Naive thymus-derived CD8-positive, alpha-beta T cell (primary cell): Measurements from ENCODE around the gene ERC2. TPM values are rescaled to one million over a fixed set of nuclear protein-coding genes. Genes with fewer than 3 reads are reported as not detected.

Source experiments
- ATAC-seq, 2 donors: fragments of 150-1000 bp; cut with Tn5 transposase in 1 of 2; sonication (Bioruptor Pico), chemical (Tn5 transposase) in 1 of 2; 1 replicate in 1 of 2; 2 replicates in 1 of 2; pipeline ENCODE4 v1.10.0; 2021; ENCODE audit warnings: mild to moderate bottlenecking in 2 of 2, moderate library complexity in 2 of 2
- POLR2A ChIA-PET: fragments of 350-600 bp; sonication (Branson Sonifier 250); formaldehyde crosslinking; loops from one replicate; lab custom pipeline; 2021; ENCODE audit warnings: antibody characterized with exemption; lab: Charles Lee
- DNase-seq, 10 donors: peaks; one replicate each; pipeline versions ENCODE4 v3.0.0 to v3.0.0-alpha.2; 2020 to 2022
- H3K27ac Mint-ChIP-seq, 10 donors: one replicate each; pipeline ENCODE4 v1.8.0; 2020 to 2022; ENCODE audit warnings: mild to moderate bottlenecking in 10 of 10, mixed read lengths in 10 of 10, moderate library complexity in 4 of 10, inconsistent platforms in 1 of 10
- H3K27me3 Mint-ChIP-seq, 5 donors: one replicate each; pipeline ENCODE4 v1.8.0; 2021 to 2022; ENCODE audit warnings: mixed read lengths in 5 of 5
- H3K36me3 Mint-ChIP-seq, 3 donors: one replicate each; pipeline ENCODE4 v1.8.0; 2020 to 2022; ENCODE audit warnings: mixed read lengths in 3 of 3, mild to moderate bottlenecking in 2 of 3, inconsistent platforms in 1 of 3
- H3K4me1 Mint-ChIP-seq, 4 donors: one replicate each; pipeline ENCODE4 v1.8.0; 2021 to 2022; ENCODE audit warnings: mixed read lengths in 4 of 4
- H3K4me3 Mint-ChIP-seq, 10 donors: one replicate each; pipeline ENCODE4 v1.8.0; 2020 to 2022; ENCODE audit warnings: mild to moderate bottlenecking in 10 of 10, mixed read lengths in 10 of 10, moderate library complexity in 6 of 10, inconsistent platforms in 1 of 10
- H3K9me3 Mint-ChIP-seq, 9 donors: one replicate each; pipeline ENCODE4 v1.8.0; 2020 to 2022; ENCODE audit warnings: mixed read lengths in 9 of 9, mild to moderate bottlenecking in 3 of 9, inconsistent platforms in 1 of 9, moderate library complexity in 1 of 9
- polyA plus RNA-seq, 3 donors: library from polyadenylated mRNA; unstranded; fragments of 300-500 nt; fragmentation: Illumina TruSeq; gene quantifications; one replicate each; pipeline ENCODE4 v1.2.3, GENCODE V29; 2021
- total RNA-seq, 8 experiments: library from RNA in 2 of 8; stranded (reverse) in 2 of 8; gene quantifications; one replicate each; pipeline ENCODE4 v1.2.3 and lab custom pipeline; 2021 to 2026

The ERC2 gene
- total and polyA plus RNA-seq, 5 experiments from 2014 or later = 0.05 to 0.29 TPM; not detected in 3

DNA sequence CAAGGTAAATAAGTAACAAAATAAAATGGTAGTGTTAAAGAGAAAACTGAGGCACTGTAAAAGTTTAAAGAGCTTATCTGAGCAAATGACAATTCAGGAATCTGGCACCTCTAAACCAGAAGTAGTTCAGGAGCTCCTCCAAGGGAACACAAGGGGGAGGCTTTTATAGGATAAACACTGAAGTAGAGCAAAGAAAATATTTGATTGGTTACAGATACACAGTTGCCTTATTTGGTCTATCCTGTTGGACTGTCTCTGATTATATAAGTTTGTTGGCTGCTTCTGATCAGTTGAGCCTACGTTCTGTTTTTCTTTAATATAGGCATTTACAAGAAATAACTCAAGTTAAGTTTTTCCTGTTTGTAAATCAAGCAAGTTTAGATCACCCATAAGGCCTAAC is 146.9 kb downstream of the ERC2 start:
- Mint-ChIP-seq H3K36me3 (no peaks in the 10 kb centered on the region), H3K4me3 (no peak overlapping the region), H3K27me3 (peaks cover 0 to 10% (median 4%) of the 10 kb centered on the region in 5 donors), H3K9me3 (no peaks in the 10 kb centered on the region), H3K27ac (no peak overlapping the region), H3K4me1 (peaks cover 0 to 11% (median 0%) of the 10 kb centered on the region in 4 donors)
- DNase-seq (no peak), ATAC-seq (no peak)
- POLR2A ChIA-PET = no interaction called here

- Mint-ChIP-seq H3K27me3 (peaks cover 0 to 10% (median 3%) of the 10 kb centered on the region in 5 donors), H3K4me3 (no peak overlapping the region), H3K27ac (no peak overlapping the region), H3K36me3 (no peaks in the 10 kb centered on the region), H3K4me1 (peaks cover 0 to 11% (median 0%) of the 10 kb centered on the region in 4 donors), H3K9me3 (no peaks in the 10 kb centered on the region)
- ATAC-seq (no peak), DNase-seq (no peak)
- POLR2A ChIA-PET = no interaction called here
These were observed 147.4 kb downstream of the ERC2 start for GRCh38 chr3:56320883-56321282.

- Mint-ChIP-seq H3K9me3 (no peaks in the 10 kb centered on the region), H3K4me1 (peaks cover 0 to 11% (median 0%) of the 10 kb centered on the region in 4 donors), H3K27me3 (peaks cover 0 to 4% (median 1%) of the 10 kb centered on the region in 5 donors), H3K36me3 (no peaks in the 10 kb centered on the region), H3K27ac (no peak overlapping the region), H3K4me3 (no peak overlapping the region)
- DNase-seq = no peak
- no peak for ATAC-seq
- POLR2A ChIA-PET = no interaction called here
These were observed 149.4 kb downstream of the ERC2 start for GRCh38 chr3:56318891-56319290.

GRCh38 chr3:56316944-56317343 is 151.3 kb downstream of the ERC2 start:
- H3K4me1 Mint-ChIP-seq = peaks cover 0 to 11% (median 0%) of the 10 kb centered on the region in 4 donors
- no peaks in the 10 kb centered on the region for H3K36me3 Mint-ChIP-seq
- POLR2A ChIA-PET = no interaction called here
- H3K27ac Mint-ChIP-seq = no peak overlapping the region
- no peak for DNase-seq
- peaks cover 0 to 4% (median 2%) of the 10 kb centered on the region in 5 donors for H3K27me3 Mint-ChIP-seq
- no peaks in the 10 kb centered on the region for H3K9me3 Mint-ChIP-seq
- ATAC-seq = no peak
- no peak overlapping the region for H3K4me3 Mint-ChIP-seq

- no peaks in the 10 kb centered on the region for H3K36me3 Mint-ChIP-seq
- no peaks in the 10 kb centered on the region for H3K4me1 Mint-ChIP-seq
- H3K9me3 Mint-ChIP-seq = no peaks in the 10 kb centered on the region
- H3K27ac Mint-ChIP-seq = no peak overlapping the region
- no peak for ATAC-seq
- no peak overlapping the region for H3K4me3 Mint-ChIP-seq
- POLR2A ChIA-PET = no interaction called here
- DNase-seq = no peak
- H3K27me3 Mint-ChIP-seq = peaks cover 0 to 4% (median 4%) of the 10 kb centered on the region in 5 donors
These were observed 153.4 kb downstream of the ERC2 start for GRCh38 chr3:56314842-56315241.

DNA sequence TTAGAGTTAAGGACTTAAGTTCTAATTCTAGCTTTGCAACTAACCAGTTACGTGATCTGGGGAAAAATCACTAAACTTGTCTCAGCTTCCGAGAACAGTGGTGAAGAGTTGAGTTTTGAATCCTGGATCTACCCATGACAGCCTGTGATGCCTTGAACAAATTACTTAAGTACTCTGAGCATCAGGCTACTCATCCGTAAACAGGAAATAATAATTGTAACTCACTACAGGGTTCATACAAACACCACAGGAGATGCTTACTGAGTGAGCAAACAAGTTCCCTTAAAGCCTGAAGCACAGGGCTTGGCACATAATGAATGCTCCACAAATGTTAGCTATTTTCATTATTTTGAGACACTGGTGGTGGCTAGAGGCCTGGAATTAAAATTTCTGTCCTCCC is 158.8 kb downstream of the ERC2 start:
- Mint-ChIP-seq H3K4me3 (no peak overlapping the region), H3K4me1 (no peaks in the 10 kb centered on the region), H3K36me3 (no peaks in the 10 kb centered on the region), H3K9me3 (no peaks in the 10 kb centered on the region), H3K27ac (no peak overlapping the region), H3K27me3 (peaks cover 0 to 4% (median 3%) of the 10 kb centered on the region in 5 donors)
- no peak for ATAC-seq
- no peak for DNase-seq
- POLR2A ChIA-PET = no interaction called here

DNA sequence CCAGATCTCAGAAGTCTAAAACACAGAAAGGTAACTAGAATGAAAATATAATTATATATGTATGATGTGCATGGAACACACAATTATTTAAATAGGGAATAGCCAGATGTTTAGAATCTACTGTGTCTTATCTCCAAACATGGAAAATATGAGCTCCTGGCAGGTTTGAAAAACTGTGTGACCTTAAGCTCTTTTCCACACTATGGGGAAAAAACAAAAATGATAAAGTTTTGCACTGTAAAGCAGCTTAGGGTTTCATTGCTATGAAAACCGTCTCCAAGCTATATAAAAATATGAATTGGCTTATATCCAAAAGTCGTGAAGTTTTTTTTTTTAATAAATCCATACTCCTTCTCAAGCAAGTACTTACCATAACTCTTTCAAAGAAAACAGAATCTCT is 159.8 kb downstream of the ERC2 start:
- no peak overlapping the region for H3K4me3 Mint-ChIP-seq
- POLR2A ChIA-PET = no interaction called here
- no peaks in the 10 kb centered on the region for H3K36me3 Mint-ChIP-seq
- ATAC-seq (no peak), DNase-seq (no peak)
- peaks cover 2 to 4% (median 3%) of the 10 kb centered on the region in 5 donors for H3K27me3 Mint-ChIP-seq
- H3K27ac Mint-ChIP-seq = no peak overlapping the region
- H3K9me3 Mint-ChIP-seq = no peaks in the 10 kb centered on the region
- H3K4me1 Mint-ChIP-seq = no peaks in the 10 kb centered on the region

DNA sequence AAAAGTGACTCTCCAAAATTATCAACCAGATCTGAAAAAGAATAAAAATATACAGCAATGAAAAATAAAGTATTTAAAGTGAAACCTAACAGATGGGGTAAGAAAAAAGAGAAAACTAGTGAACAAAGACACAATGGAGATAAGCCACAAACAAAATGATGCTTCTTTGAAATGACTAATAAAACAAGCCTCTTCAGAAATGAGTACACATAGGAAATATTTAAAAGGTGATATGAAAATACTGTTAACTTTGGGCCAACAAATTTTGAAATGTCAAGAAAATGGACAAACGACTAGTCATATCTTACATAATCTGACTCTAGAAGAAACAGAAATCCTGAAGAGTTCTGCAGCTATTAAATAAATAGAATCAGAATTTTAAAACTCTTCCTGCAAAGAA is 164.2 kb downstream of the ERC2 start:
- ATAC-seq (no peak), DNase-seq (no peak)
- Mint-ChIP-seq H3K27me3 (peaks cover 8 to 20% (median 12%) of the 10 kb centered on the region in 5 donors), H3K36me3 (no peaks in the 10 kb centered on the region), H3K4me3 (no peak overlapping the region), H3K4me1 (no peaks in the 10 kb centered on the region), H3K9me3 (peaks cover 0 to 8% (median 0%) of the 10 kb centered on the region in 9 donors), H3K27ac (no peak overlapping the region)
- POLR2A ChIA-PET = no interaction called here

- POLR2A ChIA-PET = no interaction called here
- Mint-ChIP-seq H3K27me3 (peaks cover 8 to 20% (median 12%) of the 10 kb centered on the region in 5 donors), H3K4me1 (no peaks in the 10 kb centered on the region), H3K27ac (no peak overlapping the region), H3K9me3 (peaks cover 0 to 8% (median 0%) of the 10 kb centered on the region in 9 donors), H3K4me3 (no peak overlapping the region), H3K36me3 (no peaks in the 10 kb centered on the region)
- DNase-seq (no peak), ATAC-seq (no peak)
These were observed 164.8 kb downstream of the ERC2 start for GRCh38 chr3:56303487-56303886.

DNA sequence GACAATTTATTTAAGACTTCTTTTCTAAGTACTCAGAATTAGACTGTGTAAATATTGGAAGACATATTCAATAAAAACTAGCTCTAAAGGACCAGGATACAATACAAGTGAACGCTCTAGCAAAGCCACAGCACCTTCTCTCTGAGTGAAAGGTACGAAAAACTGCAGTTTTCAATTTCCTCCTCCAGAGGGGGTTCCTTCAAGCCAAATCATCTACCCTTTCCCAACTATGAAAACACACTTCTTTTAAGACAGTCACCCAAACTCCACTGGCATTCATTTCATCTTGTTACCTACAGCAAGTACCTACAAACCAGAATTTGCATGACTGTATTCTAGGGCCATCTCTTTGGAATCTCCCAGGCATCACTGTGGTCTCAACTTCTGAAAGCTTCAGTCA is 165.8 kb downstream of the ERC2 start:
- Mint-ChIP-seq H3K36me3 (no peaks in the 10 kb centered on the region), H3K4me1 (no peaks in the 10 kb centered on the region), H3K4me3 (no peak overlapping the region), H3K27ac (no peak overlapping the region), H3K27me3 (peaks cover 11 to 21% (median 15%) of the 10 kb centered on the region in 5 donors), H3K9me3 (peaks cover 0 to 8% (median 0%) of the 10 kb centered on the region in 9 donors)
- POLR2A ChIA-PET = no interaction called here
- ATAC-seq (no peak), DNase-seq (no peak)

DNA sequence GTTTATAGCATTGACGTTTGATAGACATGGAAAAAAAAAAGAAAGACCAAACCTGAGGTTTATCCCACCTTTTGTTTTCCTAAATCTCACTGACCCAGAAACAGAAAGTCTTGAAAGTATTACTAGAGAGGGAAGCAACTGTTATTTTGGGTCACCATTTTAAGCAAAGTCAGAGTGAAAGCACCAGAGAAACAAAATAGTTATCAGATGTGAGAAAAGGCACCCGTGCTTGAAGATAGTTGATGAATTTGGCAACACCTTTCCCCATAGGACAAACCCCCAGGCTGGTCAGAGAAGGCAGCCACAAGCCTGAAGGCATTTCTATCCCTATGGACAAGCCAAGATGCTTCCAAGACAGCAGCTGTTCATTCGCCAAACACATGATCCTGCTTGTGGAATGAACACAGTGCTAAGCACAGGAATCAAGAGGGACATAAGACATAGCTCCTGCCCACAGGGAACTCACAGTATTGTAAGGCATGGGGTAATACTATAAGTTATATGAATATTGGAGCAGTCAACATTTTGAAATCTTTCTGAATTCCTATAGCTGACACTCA is 170.9 kb downstream of the ERC2 start:
- H3K4me3 Mint-ChIP-seq = no peak overlapping the region
- DNase-seq (no peak), ATAC-seq (no peak)
- H3K27me3 Mint-ChIP-seq = peaks cover 16 to 36% (median 17%) of the 10 kb centered on the region in 5 donors
- no peak overlapping the region for H3K27ac Mint-ChIP-seq
- POLR2A ChIA-PET = no interaction called here
- H3K4me1 Mint-ChIP-seq = no peaks in the 10 kb centered on the region
- no peaks in the 10 kb centered on the region for H3K36me3 Mint-ChIP-seq
- peaks cover 0 to 8% (median 0%) of the 10 kb centered on the region in 9 donors for H3K9me3 Mint-ChIP-seq

DNA sequence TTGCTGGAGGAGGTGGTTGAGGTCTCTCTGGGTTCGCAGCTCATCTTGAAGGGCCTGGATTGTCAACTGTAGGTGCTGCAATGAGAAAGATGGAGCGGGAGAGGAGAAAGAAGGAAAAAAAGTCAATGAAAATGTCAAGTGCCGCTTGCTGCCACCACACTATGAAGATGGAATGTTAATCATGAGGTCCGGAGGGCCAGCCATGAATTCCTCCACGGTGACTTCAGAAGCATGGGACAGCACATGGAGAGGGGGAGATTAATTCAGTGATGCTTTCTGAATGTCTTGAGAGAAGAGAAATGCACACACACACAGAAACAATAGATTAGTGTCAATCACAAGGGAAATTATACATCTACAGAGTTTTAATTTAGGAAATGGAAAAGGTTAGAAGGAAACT is 171.9 kb downstream of the ERC2 start:
- peaks cover 0 to 8% (median 0%) of the 10 kb centered on the region in 9 donors for H3K9me3 Mint-ChIP-seq
- H3K36me3 Mint-ChIP-seq = no peaks in the 10 kb centered on the region
- ATAC-seq (no peak), DNase-seq (no peak)
- H3K4me3 Mint-ChIP-seq = no peak overlapping the region
- H3K4me1 Mint-ChIP-seq = no peaks in the 10 kb centered on the region
- no peak overlapping the region for H3K27ac Mint-ChIP-seq
- POLR2A ChIA-PET = no interaction called here
- H3K27me3 Mint-ChIP-seq = peaks cover 14 to 36% (median 17%) of the 10 kb centered on the region in 5 donors

DNA sequence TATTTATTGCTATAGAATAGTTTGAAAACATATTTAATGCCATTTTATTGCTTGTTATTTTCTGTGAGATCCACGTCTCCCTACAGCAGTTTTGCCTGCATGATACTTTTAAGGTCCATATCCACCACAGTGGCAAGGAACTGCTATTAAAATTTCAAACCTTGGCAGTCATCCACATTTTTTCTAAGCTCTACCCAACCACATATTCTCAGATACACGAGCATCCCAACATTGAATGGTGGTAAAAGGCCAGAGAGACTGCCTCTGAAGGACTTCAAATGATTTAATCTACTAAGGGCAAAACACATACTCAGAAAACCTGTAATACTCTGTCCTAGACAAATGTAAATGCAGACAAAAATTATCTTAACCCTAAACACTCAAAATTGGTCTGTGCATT is 173.1 kb downstream of the ERC2 start:
- H3K4me3 Mint-ChIP-seq = no peak overlapping the region
- ATAC-seq = no peak

DNA sequence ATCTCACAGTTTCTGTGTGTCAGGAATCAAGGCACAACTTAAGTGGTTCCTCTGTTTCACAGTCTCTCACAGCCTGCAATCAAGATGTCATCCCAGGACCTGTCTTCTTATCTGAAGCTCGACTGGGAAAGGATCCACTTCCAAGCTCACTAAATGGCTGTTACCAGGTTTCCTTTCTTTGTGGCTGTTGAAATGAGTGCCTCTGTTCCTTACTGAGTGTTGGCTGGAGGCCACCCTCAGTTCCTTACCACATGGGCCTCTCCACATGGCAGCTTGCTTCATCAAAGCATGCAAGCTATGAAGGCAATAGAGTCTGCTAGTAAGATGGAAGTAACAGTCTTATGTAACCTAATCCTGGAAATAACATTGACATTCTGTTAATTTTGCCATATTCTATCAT is 174.0 kb downstream of the ERC2 start:
- H3K27me3 Mint-ChIP-seq = peaks cover 8 to 22% (median 13%) of the 10 kb centered on the region in 5 donors
- H3K9me3 Mint-ChIP-seq = peaks cover 0 to 5% (median 0%) of the 10 kb centered on the region in 9 donors
- DNase-seq = no peak

More for the DNA sequence above, 173.1 kb downstream of the ERC2 start:
- DNase-seq = no peak
- Mint-ChIP-seq H3K9me3 (peaks cover 0 to 5% (median 0%) of the 10 kb centered on the region in 9 donors), H3K27ac (no peak overlapping the region), H3K4me1 (no peaks in the 10 kb centered on the region), H3K27me3 (peaks cover 13 to 30% (median 17%) of the 10 kb centered on the region in 5 donors), H3K36me3 (no peaks in the 10 kb centered on the region)
- POLR2A ChIA-PET = no interaction called here

More for the DNA sequence above, 174.0 kb downstream of the ERC2 start:
- ATAC-seq = no peak
- H3K27ac Mint-ChIP-seq = no peak overlapping the region
- H3K4me3 Mint-ChIP-seq = peak overlapping the region in 1 of 10 donors; percentile 42
- POLR2A ChIA-PET = no interaction called here
- H3K36me3 Mint-ChIP-seq = no peaks in the 10 kb centered on the region
- no peaks in the 10 kb centered on the region for H3K4me1 Mint-ChIP-seq
